GM21360 (cell line): Measurements from ENCODE around the gene DHRSX.
"Not testable (repeated sequence)": the region's sequence is repeated elsewhere in the genome, so short reads cannot be mapped to it uniquely, and the experiment has no call there.

Experiments
- ATAC-seq: cut with Tn5 transposase; IDR thresholded peaks from one replicate; pipeline ENCODE4 v1.9.1; 2021; ENCODE audit warnings: mild to moderate bottlenecking, moderate library complexity; ENCODE audit not compliant: unreplicated experiment

The DHRSX gene

GRCh38 chrX:2401201-2401589 lies 99.6 kb downstream of the DHRSX start:
- no peak for ATAC-seq

- ATAC-seq: no peak
Measured at GRCh38 chrX:2398064-2398656, 102.6 kb downstream of the DHRSX start.

GRCh38 chrX:2397229-2398063 lies 103.3 kb downstream of the DHRSX start:
- ATAC-seq: no peak

- no peak for ATAC-seq
Measured at GRCh38 chrX:2395261-2395992, 105.3 kb downstream of the DHRSX start.

- ATAC-seq: no peak
Measured at GRCh38 chrX:2391869-2392606, 108.7 kb downstream of the DHRSX start.

GRCh38 chrX:2390754-2391153 lies 110.0 kb downstream of the DHRSX start:
- ATAC-seq: no peak

- ATAC-seq: not testable (repeated sequence)
Measured at GRCh38 chrX:2389731-2390130, 111.0 kb downstream of the DHRSX start.

GRCh38 chrX:2389324-2389723 lies 111.5 kb downstream of the DHRSX start:
- no peak for ATAC-seq

GRCh38 chrX:2388669-2389068 lies 112.1 kb downstream of the DHRSX start:
- ATAC-seq: no peak

- no peak for ATAC-seq
Measured at GRCh38 chrX:2387614-2388239, 113.0 kb downstream of the DHRSX start.

- ATAC-seq: no peak
Measured at GRCh38 chrX:2385224-2385623, 115.6 kb downstream of the DHRSX start.

- ATAC-seq: no peak
Measured at GRCh38 chrX:2384486-2384885, 116.3 kb downstream of the DHRSX start.

- no peak for ATAC-seq
Measured at GRCh38 chrX:2383735-2384134, 117.0 kb downstream of the DHRSX start.

- no peak for ATAC-seq
Measured at GRCh38 chrX:2383144-2383543, 117.6 kb downstream of the DHRSX start.

GRCh38 chrX:2382433-2383048 lies 118.2 kb downstream of the DHRSX start:
- ATAC-seq: not testable (repeated sequence)

GRCh38 chrX:2376166-2376565 lies 124.6 kb downstream of the DHRSX start:
- no peak for ATAC-seq

GRCh38 chrX:2374086-2374485 lies 126.7 kb downstream of the DHRSX start:
- ATAC-seq: no peak

GRCh38 chrX:2373615-2374014 lies 127.2 kb downstream of the DHRSX start:
- no peak for ATAC-seq

GRCh38 chrX:2371026-2371711 lies 129.6 kb downstream of the DHRSX start:
- no peak for ATAC-seq

- no peak for ATAC-seq
Measured at GRCh38 chrX:2370456-2370855, 130.3 kb downstream of the DHRSX start.
